HEK293 (cell line): ENCODE measurements around the gene ANP32B.

Source experiments
- CTCF ChIP-seq: fragments of 450-650 bp; formaldehyde crosslinking; IDR thresholded peaks from 2 replicates; pipeline ENCODE4 v1.5.1; 2016; ENCODE audit warnings: missing biosample characterization, missing genetic modification characterization
- MYNN ChIP-seq: fragments of 450-650 bp; formaldehyde crosslinking; IDR thresholded peaks from 2 replicates; pipeline ENCODE4 v1.5.1; 2016; ENCODE audit warnings: missing biosample characterization, missing genetic modification characterization, borderline replicate concordance
- PRDM1 ChIP-seq: fragments of 450-650 bp; formaldehyde crosslinking; IDR thresholded peaks from 2 replicates; pipeline ENCODE4; 2016; ENCODE audit warnings: missing biosample characterization, missing genetic modification characterization
- REST ChIP-seq: fragments of 450-650 bp; formaldehyde crosslinking; IDR thresholded peaks from 2 replicates; pipeline ENCODE4 v1.5.1; 2016; ENCODE audit warnings: missing biosample characterization, missing genetic modification characterization
- YY2 ChIP-seq: fragments of 450-650 bp; formaldehyde crosslinking; IDR thresholded peaks from 2 replicates; pipeline ENCODE4 v1.5.1; 2016; ENCODE audit warnings: missing biosample characterization, missing genetic modification characterization
- ZBTB20 ChIP-seq: fragments of 450-650 bp; formaldehyde crosslinking; IDR thresholded peaks from 2 replicates; pipeline ENCODE4 v1.5.1; 2016; ENCODE audit warnings: missing biosample characterization, missing genetic modification characterization
- ZBTB6 ChIP-seq: fragments of 450-650 bp; formaldehyde crosslinking; IDR thresholded peaks from 2 replicates; pipeline ENCODE4 v1.5.1; 2017; ENCODE audit warnings: missing biosample characterization, missing genetic modification characterization
- ZBTB8A ChIP-seq: fragments of 450-650 bp; formaldehyde crosslinking; IDR thresholded peaks from 2 replicates; pipeline ENCODE4 v1.5.1; 2016; ENCODE audit warnings: missing biosample characterization, missing genetic modification characterization
- ZNF302 ChIP-seq: fragments of 450-650 bp; formaldehyde crosslinking; IDR thresholded peaks from 2 replicates; pipeline ENCODE4 v1.5.1; 2016; ENCODE audit warnings: missing biosample characterization, missing genetic modification characterization, low read depth
- ZNF350 ChIP-seq: fragments of 450-650 bp; formaldehyde crosslinking; IDR thresholded peaks from 2 replicates; pipeline ENCODE4 v1.5.0; 2017; ENCODE audit warnings: missing biosample characterization, mild to moderate bottlenecking, missing genetic modification characterization
- ZNF398 ChIP-seq: fragments of 450-650 bp; formaldehyde crosslinking; IDR thresholded peaks from 2 replicates; pipeline ENCODE4 v1.5.1; 2017; ENCODE audit warnings: missing biosample characterization, missing genetic modification characterization
- ZNF776 ChIP-seq: fragments of 450-650 bp; formaldehyde crosslinking; IDR thresholded peaks from 2 replicates; pipeline ENCODE4 v1.5.0; 2017; ENCODE audit warnings: missing biosample characterization, missing genetic modification characterization, borderline replicate concordance

- TF ChIP-seq CTCF (tag by site-specific recombination) (peak; percentile 33), ZBTB20 (tag by site-specific recombination) (no peak), ZBTB8A (tag by site-specific recombination) (no peak), MYNN (tag by site-specific recombination) (no peak), YY2 (tag by site-specific recombination) (no peak), ZNF350 (tag by site-specific recombination) (no peak), PRDM1 (tag by site-specific recombination) (peak; percentile 71), ZNF398 (no peak), ZNF776 (no peak), ZBTB6 (tag by site-specific recombination) (no peak), REST (no peak), ZNF302 (no peak)
Measured at GRCh38 chr9:97954550-97954989, 28.6 kb upstream of the ANP32B start.
